Retinal pigment epithelial cell (primary cell): Measurements from ENCODE around the gene MOGAT3.
"Not testable (repeated sequence)": the region's sequence is repeated elsewhere in the genome, so short reads cannot be mapped to it uniquely, and the experiment has no call there.

Source experiments
- DNase-seq: peaks from one replicate; pipeline ENCODE4 v3.0.0-alpha.2; 2010; ENCODE audit warnings: low read depth
- H3K4me3 ChIP-seq: 2 replicates; pipeline ENCODE4 v1.5.1; 2011; ENCODE audit warnings: mild to moderate bottlenecking, low read length, control low read depth, moderate library complexity
- CTCF ChIP-seq: conservative IDR thresholded peaks from 2 replicates; pipeline ENCODE4 v1.5.1; 2011; ENCODE audit warnings: low read depth, low read length, control low read depth, inconsistent platforms

Gene MOGAT3

DNA sequence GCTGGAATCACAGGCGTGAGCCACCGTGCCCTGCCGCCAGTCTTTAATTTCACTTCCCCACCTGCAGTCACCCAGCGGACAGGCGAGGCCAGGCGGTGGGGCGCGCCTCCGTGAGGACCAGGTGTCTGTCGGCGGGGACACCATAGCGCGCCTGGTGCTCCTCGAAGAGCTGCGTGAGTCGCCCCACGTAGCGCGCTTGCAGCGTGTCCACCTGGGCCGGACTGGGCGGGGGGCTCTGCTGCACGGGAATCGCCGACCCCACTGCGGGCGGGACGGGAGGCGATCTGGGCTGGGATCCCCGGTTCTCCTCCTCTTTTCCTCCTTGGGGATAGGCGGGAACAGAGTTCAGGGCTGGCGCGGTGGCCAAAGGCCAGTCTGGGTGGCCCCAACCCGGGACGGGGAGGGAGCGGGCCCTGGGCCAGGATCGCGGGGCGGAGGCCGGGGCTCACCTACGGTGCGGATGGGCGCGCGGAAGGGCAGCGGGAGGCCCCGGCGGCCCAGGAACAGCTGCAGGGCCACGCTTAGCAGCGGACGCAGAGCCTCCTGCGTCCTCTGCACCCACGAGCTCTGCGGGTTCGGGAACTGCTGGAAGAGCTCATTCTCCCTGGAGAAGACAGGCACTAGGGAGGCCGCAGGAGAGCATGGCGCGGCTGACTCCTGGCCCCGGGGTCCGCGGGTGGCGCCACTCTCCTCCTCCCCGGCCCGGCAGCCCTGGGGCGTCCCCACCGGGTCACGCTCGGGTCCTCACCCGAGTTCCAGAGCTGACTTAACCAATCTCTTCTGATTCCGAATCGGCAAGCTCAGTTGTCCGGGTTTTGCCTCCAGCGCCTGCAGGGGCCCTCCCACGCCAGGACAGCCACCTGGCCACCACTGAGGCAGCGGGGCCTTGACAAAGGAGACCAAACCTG lies 1.1 kb upstream of the MOGAT3 start:
- TF ChIP-seq CTCF: no peak
- no peak for DNase-seq
- no peak overlapping the region for H3K4me3 ChIP-seq

- no peak for DNase-seq
- no peak overlapping the region for H3K4me3 ChIP-seq
- no peak for TF ChIP-seq CTCF
Observed at GRCh38 chr7:101200504-101200861, 353 bp downstream of the MOGAT3 start.

DNA sequence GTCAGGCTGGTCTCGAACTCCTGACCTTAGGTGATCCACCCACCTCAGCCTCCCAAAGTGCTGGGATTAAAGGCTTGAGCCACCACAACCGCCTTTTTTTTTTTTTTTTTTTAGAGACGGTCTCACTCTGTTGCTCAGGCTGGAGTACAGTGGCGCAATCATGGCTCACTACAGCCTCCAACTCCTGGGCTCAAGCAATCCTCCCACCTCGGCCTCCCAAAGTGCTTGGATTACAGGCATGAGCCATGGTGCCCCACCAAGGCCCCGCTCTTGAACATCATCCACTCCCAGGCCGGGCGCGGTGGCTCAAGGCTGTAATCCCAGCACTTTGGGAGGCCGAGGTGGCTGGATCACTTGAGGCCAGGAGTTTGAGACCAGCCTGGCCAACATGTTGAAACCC lies 1.3 kb downstream of the MOGAT3 start:
- H3K4me3 ChIP-seq: not testable (repeated sequence)

GRCh38 chr7:101198476-101198875 lies 2.4 kb downstream of the MOGAT3 start:
- no peak for TF ChIP-seq CTCF
- DNase-seq: no peak
- H3K4me3 ChIP-seq: no peak overlapping the region

More for the DNA sequence above, 1.3 kb downstream of the MOGAT3 start:
- not testable (repeated sequence) for DNase-seq

DNA sequence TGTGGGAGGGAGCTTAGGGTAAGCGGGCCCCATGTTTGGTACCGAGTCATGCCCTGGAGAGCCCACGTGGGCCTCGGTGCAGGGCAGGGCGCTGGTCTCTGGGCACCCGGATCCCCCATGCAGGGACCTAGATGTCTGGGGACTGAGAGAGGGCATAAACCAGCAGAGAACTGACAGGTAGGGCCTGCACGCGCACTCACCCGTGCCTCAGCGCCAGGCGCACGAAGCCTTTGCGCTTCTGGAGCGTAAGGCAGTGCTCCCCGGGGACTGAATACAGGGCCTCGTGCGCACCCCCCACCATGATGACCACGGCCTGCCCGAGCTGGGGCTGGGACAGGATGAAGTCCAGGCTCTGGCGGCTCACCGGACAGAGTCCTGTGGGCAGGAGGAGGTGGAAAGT lies 2.8 kb downstream of the MOGAT3 start:
- no peak for TF ChIP-seq CTCF
- no peak overlapping the region for H3K4me3 ChIP-seq
- no peak for DNase-seq

GRCh38 chr7:101195884-101196283 lies 5.0 kb downstream of the MOGAT3 start:
- no peak overlapping the region for H3K4me3 ChIP-seq
- no peak for TF ChIP-seq CTCF
- DNase-seq: no peak

DNA sequence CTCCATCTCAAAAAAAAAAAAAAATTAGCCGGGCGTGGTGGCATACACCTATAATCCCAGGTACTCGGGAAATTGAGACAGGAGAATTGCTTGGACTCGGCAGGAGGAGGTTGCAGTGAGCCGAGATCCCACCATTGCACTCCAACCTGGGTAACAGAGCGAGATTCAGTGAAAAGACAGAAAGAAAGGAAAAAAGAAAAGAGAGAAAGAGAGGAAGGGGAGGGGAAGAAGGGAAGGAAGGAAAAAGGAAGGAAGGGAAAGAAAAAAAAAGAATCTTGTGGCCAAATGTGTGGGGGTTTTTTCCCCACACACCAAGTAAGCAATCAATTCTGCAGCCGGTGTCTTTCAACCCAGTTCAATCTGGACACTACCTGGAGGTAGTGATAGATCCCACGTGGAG lies 11.7 kb downstream of the MOGAT3 start:
- TF ChIP-seq CTCF: no peak
- no peak overlapping the region for H3K4me3 ChIP-seq
- DNase-seq: no peak
